ENCODE measurements around the gene ZNF423.

GRCh38 chr16:49559242-49559641, 296.7 kb downstream of the ZNF423 start:
- TF ChIP-seq EZH2phosphoT487 (IDR thresholded peaks at IDR 0.05; ENCODE audit: low read length) (no peak), EZH2 (optimal IDR thresholded peaks at IDR 0.05; ENCODE audit: low read depth, low read length) (no peak)
- TF ChIP-seq, protein P1, sequence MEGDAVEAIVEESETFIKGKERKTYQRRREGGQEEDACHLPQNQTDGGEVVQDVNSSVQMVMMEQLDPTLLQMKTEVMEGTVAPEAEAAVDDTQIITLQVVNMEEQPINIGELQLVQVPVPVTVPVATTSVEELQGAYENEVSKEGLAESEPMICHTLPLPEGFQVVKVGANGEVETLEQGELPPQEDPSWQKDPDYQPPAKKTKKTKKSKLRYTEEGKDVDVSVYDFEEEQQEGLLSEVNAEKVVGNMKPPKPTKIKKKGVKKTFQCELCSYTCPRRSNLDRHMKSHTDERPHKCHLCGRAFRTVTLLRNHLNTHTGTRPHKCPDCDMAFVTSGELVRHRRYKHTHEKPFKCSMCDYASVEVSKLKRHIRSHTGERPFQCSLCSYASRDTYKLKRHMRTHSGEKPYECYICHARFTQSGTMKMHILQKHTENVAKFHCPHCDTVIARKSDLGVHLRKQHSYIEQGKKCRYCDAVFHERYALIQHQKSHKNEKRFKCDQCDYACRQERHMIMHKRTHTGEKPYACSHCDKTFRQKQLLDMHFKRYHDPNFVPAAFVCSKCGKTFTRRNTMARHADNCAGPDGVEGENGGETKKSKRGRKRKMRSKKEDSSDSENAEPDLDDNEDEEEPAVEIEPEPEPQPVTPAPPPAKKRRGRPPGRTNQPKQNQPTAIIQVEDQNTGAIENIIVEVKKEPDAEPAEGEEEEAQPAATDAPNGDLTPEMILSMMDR (IDR thresholded peaks at IDR 0.05; ENCODE audit: low read length): no peak

Data from MM.1S (cell line).